Loucy (cell line): ENCODE data around the gene PRRC2B.

Source experiments
- EZH2phosphoT487 ChIP-seq: fragments of 200-600 bp; IDR thresholded peaks from 2 replicates; pipeline ENCODE4 v1.6.1; 2018; ENCODE audit warnings: antibody characterized with exemption, mild to moderate bottlenecking, moderate library complexity, borderline replicate concordance
- TF ChIP-seq, protein P1 (sequence below): fragments of 200-600 bp; sonication (generic); conservative IDR thresholded peaks from 2 replicates; pipeline ENCODE4 v1.5.1; 2014; ENCODE audit warnings: mild to moderate bottlenecking, antibody characterized with exemption, low read length

DNA sequence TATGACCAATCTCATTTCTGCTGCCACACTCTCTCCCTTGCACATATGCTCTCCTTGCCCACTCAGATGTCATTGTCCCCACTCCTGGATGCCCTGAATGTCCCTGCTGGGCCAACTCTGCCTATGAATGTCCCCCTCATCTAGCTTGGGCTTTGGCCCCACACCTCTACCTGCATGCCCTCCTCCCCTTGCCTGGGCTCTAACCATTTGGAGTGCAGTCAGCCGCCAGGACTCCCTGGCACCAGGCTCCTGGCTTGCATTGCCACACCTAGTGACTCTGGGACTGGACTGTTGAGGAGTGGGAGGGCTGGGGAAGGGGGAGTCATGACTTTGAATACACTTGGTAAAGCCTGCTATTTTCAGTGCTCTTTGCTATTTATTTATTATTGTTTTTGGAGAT is 67.3 kb downstream of the PRRC2B start:
- TF ChIP-seq, protein P1, sequence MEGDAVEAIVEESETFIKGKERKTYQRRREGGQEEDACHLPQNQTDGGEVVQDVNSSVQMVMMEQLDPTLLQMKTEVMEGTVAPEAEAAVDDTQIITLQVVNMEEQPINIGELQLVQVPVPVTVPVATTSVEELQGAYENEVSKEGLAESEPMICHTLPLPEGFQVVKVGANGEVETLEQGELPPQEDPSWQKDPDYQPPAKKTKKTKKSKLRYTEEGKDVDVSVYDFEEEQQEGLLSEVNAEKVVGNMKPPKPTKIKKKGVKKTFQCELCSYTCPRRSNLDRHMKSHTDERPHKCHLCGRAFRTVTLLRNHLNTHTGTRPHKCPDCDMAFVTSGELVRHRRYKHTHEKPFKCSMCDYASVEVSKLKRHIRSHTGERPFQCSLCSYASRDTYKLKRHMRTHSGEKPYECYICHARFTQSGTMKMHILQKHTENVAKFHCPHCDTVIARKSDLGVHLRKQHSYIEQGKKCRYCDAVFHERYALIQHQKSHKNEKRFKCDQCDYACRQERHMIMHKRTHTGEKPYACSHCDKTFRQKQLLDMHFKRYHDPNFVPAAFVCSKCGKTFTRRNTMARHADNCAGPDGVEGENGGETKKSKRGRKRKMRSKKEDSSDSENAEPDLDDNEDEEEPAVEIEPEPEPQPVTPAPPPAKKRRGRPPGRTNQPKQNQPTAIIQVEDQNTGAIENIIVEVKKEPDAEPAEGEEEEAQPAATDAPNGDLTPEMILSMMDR, result no peak
- no peak for TF ChIP-seq EZH2phosphoT487
